Activated CD8-positive, alpha-beta memory T cell treated with anti-CD3 and anti-CD28 coated beads, Interleukin-2, amount 10 ng/mL, durations not matched to agents 7 days and 5 days (primary cell): Measurements from ENCODE around the gene PIP4K2B. TPM values are rescaled to one million over a fixed set of nuclear protein-coding genes. Genes with fewer than 3 reads are reported as not detected.
"Not testable (repeated sequence)": the region's sequence is repeated elsewhere in the genome, so short reads cannot be mapped to it uniquely, and the experiment has no call there.

Experiments
- ATAC-seq: fragments of 150-1000 bp; cut with Tn5 transposase; one replicate; pipeline ENCODE4 v1.10.0; 2021; ENCODE audit warnings: moderate library complexity
- CTCF ChIA-PET: fragments of 350-600 bp; sonication (Branson Sonifier 250); formaldehyde crosslinking; loops from one replicate; lab custom pipeline; 2021; ENCODE audit warnings: antibody characterized with exemption; lab: Charles Lee
- DNase-seq: peaks from one replicate; pipeline ENCODE4 v3.0.0-alpha.2; 2020
- H3K27ac Mint-ChIP-seq: one replicate; pipeline ENCODE4 v1.8.0; 2021; ENCODE audit warnings: mild to moderate bottlenecking, mixed read lengths
- H3K27me3 Mint-ChIP-seq: one replicate; pipeline ENCODE4 v1.8.0; 2021; ENCODE audit warnings: mixed read lengths
- H3K36me3 Mint-ChIP-seq: one replicate; pipeline ENCODE4 v1.8.0; 2021; ENCODE audit warnings: mild to moderate bottlenecking, mixed read lengths
- H3K4me1 Mint-ChIP-seq: one replicate; pipeline ENCODE4 v1.8.0; 2021; ENCODE audit warnings: mixed read lengths
- H3K4me3 Mint-ChIP-seq: one replicate; pipeline ENCODE4 v1.8.0; 2021; ENCODE audit warnings: mild to moderate bottlenecking, moderate library complexity, mixed read lengths
- H3K9me3 Mint-ChIP-seq: one replicate; pipeline ENCODE4 v1.8.0; 2022; ENCODE audit warnings: low read depth, mixed read lengths
- total RNA-seq, 2 experiments: library from RNA; stranded (reverse); gene quantifications; one replicate each; pipeline ENCODE4 v1.2.3, GENCODE V29; 2021

The PIP4K2B gene
- total RNA-seq, 2 experiments from 2014 or later = 37.6 TPM

DNA sequence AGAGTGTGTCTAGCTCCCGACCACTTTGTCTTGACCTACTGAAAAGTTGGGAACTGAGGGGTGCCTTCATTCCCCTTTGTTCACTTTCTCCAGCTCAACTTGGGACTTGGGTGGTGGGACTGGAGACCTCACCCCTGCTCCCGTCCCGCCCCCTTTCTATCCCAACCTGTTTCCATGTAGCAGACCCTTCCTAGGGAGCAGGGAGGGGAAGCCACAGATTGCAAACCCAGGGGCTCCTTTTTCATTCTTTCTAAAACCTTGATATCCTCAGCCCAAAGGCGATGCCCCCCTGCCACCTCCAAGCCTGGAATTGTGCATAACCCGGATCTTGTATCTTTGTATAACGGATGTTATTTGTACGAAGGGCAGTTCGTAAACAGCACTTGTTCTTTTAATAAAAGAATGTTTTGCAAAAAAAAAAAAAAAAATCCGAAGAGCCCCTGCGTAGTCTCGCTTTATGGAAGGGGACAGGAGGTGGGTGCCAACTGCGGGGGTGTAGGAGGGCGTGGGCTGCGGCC lies 69.9 kb downstream of the PIP4K2B start:
- H3K36me3 Mint-ChIP-seq = peaks cover 11% of the 10 kb centered on the region
- H3K27me3 Mint-ChIP-seq = no peaks in the 10 kb centered on the region
- ATAC-seq (no peak), DNase-seq (no peak)
- H3K4me1 Mint-ChIP-seq = peaks cover 68% of the 10 kb centered on the region
- H3K4me3 Mint-ChIP-seq = peak overlapping the region; percentile 39
- CTCF ChIA-PET = interaction anchor here (0.9 to 3.3 kb wide), 11 partner anchors 8 to 172 kb away, joined by 3 to 44 read pairs (median 7); partner anchors contain the start of genes EPOP, MLLT6 and PSMB3
- no peaks in the 10 kb centered on the region for H3K9me3 Mint-ChIP-seq
- H3K27ac Mint-ChIP-seq = peak overlapping the region; percentile 95

DNA sequence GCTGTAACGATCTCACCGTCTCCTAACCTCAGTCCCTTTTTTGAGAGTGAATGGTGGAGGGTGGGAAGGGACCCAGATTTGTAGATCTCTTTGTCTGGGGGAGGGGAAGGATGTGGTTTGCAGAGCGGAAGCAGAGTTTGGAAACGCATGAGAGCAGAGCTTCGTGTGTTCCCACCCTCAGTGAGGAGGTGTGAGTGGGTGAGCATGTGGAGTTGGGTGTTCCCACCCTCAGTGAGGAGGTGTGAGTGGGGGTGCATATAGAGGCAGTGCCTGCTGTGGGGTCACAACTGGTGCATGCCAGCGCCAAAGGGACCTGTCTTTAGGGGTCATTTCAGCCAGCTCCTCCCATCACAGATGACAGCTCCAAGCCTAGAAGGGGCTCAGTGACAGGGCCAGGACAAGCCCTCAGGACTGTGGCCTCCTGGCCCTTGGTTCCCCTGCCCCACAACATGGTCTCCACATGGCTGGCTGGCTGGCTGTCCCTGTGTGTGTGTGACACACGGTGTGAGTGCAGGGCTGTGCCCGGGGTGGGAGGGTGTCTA lies 71.0 kb downstream of the PIP4K2B start:
- H3K27me3 Mint-ChIP-seq = no peaks in the 10 kb centered on the region
- H3K4me3 Mint-ChIP-seq = peak overlapping the region; percentile 58
- ATAC-seq (peak; percentile 20), DNase-seq (peak; percentile 88)
- CTCF ChIA-PET = interaction anchor here (0.8 to 3.3 kb wide), 19 partner anchors 9 to 425 kb away, joined by 3 to 44 read pairs (median 4); partner anchors contain the start of genes EPOP, MLLT6 and PSMB3
- H3K27ac Mint-ChIP-seq = peak overlapping the region; percentile 95
- no peaks in the 10 kb centered on the region for H3K9me3 Mint-ChIP-seq
- H3K4me1 Mint-ChIP-seq = peaks cover 61% of the 10 kb centered on the region
- peaks cover 15% of the 10 kb centered on the region for H3K36me3 Mint-ChIP-seq

DNA sequence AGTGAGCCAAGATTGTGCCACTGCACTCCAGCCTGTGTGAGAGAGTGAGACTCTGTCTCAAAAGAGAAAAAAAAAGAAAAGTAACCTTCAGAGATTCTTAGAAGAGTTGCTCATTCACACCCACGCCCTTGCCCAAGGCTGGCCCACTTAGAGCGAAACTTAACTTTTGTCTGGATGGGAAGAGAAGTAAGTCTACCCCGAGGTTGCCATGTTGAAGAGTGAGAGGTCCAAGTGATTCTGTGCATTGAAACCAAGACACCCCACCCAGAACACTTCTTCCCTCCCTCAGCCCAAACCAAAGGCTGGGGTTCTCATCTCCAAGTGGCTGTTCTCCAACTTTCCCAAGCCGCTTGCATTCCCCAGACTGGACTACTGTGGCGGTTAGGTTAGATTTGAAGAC lies 71.6 kb downstream of the PIP4K2B start:
- peak; percentile 87 for DNase-seq
- Mint-ChIP-seq H3K4me1 (peaks cover 56% of the 10 kb centered on the region), H3K4me3 (peak overlapping the region; percentile 58), H3K9me3 (no peaks in the 10 kb centered on the region), H3K36me3 (peaks cover 13% of the 10 kb centered on the region), H3K27me3 (no peaks in the 10 kb centered on the region), H3K27ac (peak overlapping the region; percentile 95)
- CTCF ChIA-PET = interaction anchor here (0.8 to 3.3 kb wide), 12 partner anchors 9 to 170 kb away, joined by 3 to 44 read pairs (median 7); partner anchors contain the start of genes EPOP, MLLT6 and PSMB3
- ATAC-seq = peak; percentile 28

DNA sequence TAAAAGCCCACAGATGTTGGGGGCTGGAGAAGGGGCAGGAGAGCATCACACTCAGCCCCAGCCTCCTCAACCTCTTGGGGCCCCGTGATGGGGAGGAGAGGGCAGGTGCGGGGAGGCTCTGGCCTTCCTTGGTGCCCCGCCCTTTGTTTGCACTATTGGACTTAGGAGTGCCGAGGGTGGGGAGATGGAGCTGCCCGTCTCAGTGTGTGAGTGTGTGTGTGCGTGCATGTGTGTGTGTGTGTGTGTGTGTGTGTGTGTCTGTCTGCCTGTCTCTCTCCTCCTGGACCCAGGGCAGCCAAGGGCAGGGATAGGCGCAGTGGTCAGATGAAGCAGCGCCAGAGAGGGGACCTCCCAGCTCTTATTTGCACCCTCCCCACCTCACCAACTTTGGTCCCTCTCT lies 73.2 kb downstream of the PIP4K2B start:
- not testable (repeated sequence) for ATAC-seq, H3K27me3 Mint-ChIP-seq, H3K4me3 Mint-ChIP-seq, H3K9me3 Mint-ChIP-seq, DNase-seq
- H3K4me1 Mint-ChIP-seq = peaks cover 43% of the 10 kb centered on the region
- CTCF ChIA-PET = interaction anchor here (0.8 kb wide), 2 partner anchors 9 kb away, joined by 3 read pairs; no protein-coding TSS in a partner anchor
- peaks cover 16% of the 10 kb centered on the region for H3K36me3 Mint-ChIP-seq
- peak overlapping the region; percentile 73 for H3K27ac Mint-ChIP-seq

DNA sequence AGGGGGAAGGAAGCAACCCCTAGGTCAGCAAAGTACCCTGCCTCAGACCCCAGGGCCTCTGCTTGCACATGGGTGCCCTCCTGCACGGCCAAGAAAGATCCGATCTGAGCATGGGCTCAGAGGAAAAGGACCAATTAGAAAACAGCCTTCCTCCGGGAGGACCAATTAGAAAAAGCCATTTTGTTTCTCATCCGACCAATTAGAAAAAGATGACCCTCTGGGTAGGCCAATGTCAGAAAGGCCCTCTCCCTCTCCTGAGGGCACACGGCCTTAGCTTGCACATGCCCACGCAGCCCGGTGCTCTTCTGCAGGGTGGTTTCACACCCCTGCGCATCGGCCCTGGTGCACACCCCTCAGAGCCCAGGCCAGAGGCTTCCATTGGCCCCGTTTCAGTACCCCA lies 74.3 kb downstream of the PIP4K2B start:
- no peak for DNase-seq
- Mint-ChIP-seq H3K27me3 (no peaks in the 10 kb centered on the region), H3K4me1 (peaks cover 37% of the 10 kb centered on the region), H3K9me3 (no peaks in the 10 kb centered on the region), H3K27ac (peak overlapping the region; percentile 56), H3K4me3 (no peak overlapping the region), H3K36me3 (peaks cover 22% of the 10 kb centered on the region)
- CTCF ChIA-PET = interaction anchor here (1.1 kb wide), 1 partner anchor 12 kb away, joined by 3 read pairs; no protein-coding TSS in a partner anchor
- ATAC-seq = no peak

DNA sequence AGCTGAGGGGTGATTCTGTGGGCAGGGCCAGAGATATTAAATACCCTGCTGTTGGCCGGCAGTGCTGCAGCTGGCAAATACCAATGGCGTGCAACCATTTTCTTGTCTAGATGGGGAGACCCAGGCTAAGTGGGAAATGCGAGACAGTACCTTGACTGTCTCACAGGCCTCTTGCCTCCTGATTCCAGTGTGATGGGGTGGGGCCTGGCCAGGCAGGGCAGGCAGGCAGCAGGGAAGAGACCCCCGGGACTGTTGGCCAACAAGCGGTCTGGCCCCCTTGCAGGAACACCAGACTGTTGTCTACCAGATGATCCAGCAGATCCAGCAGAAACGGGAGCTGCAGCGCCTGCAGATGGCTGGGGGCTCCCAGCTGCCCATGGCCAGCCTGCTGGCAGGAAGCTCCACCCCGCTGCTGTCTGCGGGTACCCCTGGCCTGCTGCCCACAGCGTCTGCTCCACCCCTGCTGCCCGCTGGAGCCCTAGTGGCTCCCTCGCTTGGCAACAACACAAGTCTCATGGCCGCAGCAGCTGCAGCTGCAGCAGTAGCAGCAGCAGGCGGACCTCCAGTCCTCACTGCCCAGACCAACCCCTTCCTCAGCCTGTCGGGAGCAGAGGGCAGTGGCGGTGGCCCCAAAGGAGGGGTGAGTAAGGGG lies 74.9 kb downstream of the PIP4K2B start:
- Mint-ChIP-seq H3K4me1 (peaks cover 34% of the 10 kb centered on the region), H3K27ac (no peak overlapping the region), H3K4me3 (no peak overlapping the region), H3K27me3 (no peaks in the 10 kb centered on the region), H3K36me3 (peaks cover 24% of the 10 kb centered on the region), H3K9me3 (no peaks in the 10 kb centered on the region)
- ATAC-seq = no peak
- no peak for DNase-seq
- CTCF ChIA-PET = interaction anchor here (1.1 to 2.5 kb wide), 2 partner anchors 10 to 13 kb away, joined by 3 to 13 read pairs; no protein-coding TSS in a partner anchor

DNA sequence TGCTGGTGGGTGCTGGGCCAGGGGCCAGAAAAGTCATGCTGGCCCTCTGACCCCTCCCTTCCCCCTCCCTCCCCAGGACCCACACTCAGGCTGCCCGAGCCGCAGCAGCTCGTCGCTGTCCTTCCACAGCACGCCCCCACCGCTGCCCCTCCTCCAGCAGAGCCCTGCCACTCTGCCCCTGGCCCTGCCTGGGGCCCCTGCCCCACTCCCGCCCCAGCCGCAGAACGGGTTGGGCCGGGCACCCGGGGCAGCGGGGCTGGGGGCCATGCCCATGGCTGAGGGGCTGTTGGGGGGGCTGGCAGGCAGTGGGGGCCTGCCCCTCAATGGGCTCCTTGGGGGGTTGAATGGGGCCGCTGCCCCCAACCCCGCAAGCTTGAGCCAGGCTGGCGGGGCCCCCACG lies 77.6 kb downstream of the PIP4K2B start:
- ATAC-seq = no peak
- Mint-ChIP-seq H3K9me3 (no peaks in the 10 kb centered on the region), H3K4me3 (no peak overlapping the region), H3K4me1 (peaks cover 9% of the 10 kb centered on the region), H3K36me3 (peaks cover 33% of the 10 kb centered on the region), H3K27ac (no peak overlapping the region), H3K27me3 (no peaks in the 10 kb centered on the region)
- CTCF ChIA-PET = interaction anchor here (2.0 kb wide), 1 partner anchor 45 kb away, joined by 6 read pairs; no protein-coding TSS in a partner anchor
- no peak for DNase-seq

DNA sequence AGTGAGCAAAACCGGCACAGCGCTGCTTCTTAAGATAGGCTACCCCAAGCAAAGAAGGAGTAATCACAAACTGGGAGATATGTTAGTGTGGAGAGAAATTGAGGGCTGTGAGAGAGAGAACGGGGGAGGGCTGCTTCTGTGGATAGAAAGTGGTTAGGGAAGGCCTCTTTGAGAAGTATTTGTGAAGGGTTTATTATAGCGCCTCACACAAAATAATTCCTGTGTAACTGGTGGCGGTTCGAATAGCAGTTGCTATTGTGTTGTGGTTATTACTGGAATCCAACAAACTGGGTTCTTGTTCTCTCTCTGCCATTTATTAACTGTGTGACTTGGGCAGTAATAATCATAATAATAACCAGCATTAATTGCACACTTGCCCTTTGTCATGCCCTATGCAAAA lies 78.4 kb downstream of the PIP4K2B start:
- CTCF ChIA-PET = interaction anchor here (2.0 kb wide), 1 partner anchor 44 kb away, joined by 6 read pairs; no protein-coding TSS in a partner anchor
- H3K36me3 Mint-ChIP-seq = peaks cover 34% of the 10 kb centered on the region

DNA sequence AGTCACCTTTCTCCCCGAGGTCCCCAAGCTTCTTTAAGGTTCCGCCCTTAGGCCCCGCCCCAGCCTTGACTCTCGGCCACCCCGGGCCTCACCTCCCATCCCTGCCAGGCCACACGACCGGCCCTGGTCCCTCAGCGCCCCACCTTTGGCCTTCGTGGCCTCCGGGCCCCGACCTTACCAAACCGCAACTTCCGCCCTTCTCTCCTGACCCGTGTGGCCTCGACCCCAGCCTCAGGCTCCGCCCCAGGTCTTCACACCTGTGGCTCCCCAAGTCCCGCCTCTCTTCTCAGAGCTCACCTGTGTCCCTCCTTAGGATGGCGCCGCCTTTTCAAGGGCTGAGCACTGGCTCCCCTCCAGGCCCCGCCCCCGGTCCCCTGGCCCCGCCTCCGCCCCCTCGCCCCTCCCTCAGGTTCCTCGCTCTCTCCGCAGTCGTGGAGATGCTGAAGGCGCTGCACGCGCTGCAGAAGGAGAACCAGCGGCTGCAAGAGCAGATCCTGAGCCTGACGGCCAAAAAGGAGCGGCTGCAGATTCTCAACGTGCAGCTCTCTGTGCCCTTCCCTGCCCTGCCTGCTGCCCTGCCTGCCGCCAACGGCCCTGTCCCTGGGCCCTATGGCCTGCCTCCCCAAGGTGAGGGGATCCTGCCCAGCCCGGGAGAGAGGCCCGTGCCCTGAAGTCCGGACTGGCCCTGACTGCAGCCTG lies 79.3 kb downstream of the PIP4K2B start:
- H3K27ac Mint-ChIP-seq = no peak overlapping the region
- no peaks in the 10 kb centered on the region for H3K9me3 Mint-ChIP-seq
- no peak overlapping the region for H3K4me3 Mint-ChIP-seq
- H3K36me3 Mint-ChIP-seq = peaks cover 39% of the 10 kb centered on the region
- DNase-seq (no peak), ATAC-seq (no peak)
- H3K27me3 Mint-ChIP-seq = no peaks in the 10 kb centered on the region
- H3K4me1 Mint-ChIP-seq = peaks cover 9% of the 10 kb centered on the region
- CTCF ChIA-PET = no interaction called here

More for the DNA sequence above, 78.4 kb downstream of the PIP4K2B start:
- ATAC-seq (no peak), DNase-seq (no peak)
- no peak overlapping the region for H3K27ac Mint-ChIP-seq
- H3K4me1 Mint-ChIP-seq = peaks cover 5% of the 10 kb centered on the region
- no peak overlapping the region for H3K4me3 Mint-ChIP-seq
- H3K9me3 Mint-ChIP-seq = no peaks in the 10 kb centered on the region
- no peaks in the 10 kb centered on the region for H3K27me3 Mint-ChIP-seq

DNA sequence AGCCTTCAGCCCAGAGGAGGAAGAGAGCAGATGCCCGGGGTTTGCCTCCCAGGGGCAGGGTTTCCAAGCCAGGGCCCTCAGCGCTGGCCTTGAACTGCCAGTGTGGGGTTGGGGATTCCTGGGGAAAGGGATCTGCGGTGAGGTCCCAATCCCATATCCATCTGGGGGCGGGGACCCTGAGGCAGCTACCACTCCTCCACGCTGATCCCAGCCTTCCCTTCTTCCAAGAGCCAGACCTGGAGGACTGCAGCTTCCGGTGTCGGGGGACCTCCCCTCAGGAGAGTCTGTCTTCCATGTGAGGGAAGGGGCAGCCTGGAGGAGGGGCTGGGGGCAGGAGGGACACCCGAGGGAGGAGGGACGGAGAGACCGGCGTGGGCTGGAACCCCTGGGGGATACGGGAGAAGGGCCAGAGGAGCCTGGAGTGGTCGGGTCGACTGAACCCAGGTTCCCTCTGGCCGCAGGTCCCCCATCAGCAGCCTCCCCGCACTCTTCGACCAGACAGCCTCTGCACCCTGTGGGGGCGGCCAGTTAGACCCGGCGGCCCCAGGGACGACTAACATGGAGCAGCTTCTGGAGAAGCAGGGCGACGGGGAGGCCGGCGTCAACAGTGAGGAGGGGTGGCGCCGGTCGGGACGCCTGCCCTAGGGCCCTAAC lies 79.9 kb downstream of the PIP4K2B start:
- no peak overlapping the region for H3K4me3 Mint-ChIP-seq

DNA sequence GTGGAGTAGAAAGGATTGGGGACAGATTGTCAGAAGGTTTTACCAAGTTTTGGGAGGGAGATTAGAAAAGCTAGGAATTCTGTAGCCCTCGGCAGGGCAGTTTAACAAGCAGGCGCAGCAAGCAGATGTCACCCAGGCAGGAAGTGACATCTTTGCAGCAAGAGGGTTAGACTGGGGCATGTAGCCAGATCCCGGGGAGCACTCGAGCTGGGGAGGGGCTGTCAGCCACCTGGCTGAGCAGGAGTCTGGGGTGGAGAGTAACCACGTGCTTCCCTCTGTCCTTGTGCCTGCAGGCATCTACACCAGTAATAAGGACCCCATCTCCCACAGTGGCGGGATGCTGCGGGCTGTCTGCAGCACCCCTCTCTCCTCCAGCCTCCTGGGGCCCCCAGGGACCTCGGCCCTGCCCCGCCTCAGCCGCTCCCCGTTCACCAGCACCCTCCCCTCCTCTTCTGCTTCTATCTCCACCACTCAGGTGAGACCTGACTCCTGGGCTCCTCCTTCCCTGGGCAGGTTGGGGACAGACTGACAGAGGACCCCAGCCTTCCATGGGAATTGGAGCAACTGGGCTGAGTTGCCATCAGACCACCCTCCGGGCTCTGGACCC lies 82.1 kb downstream of the PIP4K2B start:
- peaks cover 46% of the 10 kb centered on the region for H3K36me3 Mint-ChIP-seq

More for the DNA sequence above, 79.9 kb downstream of the PIP4K2B start:
- DNase-seq = no peak
- Mint-ChIP-seq H3K4me1 (peaks cover 13% of the 10 kb centered on the region), H3K27ac (no peak overlapping the region), H3K27me3 (no peaks in the 10 kb centered on the region), H3K36me3 (peaks cover 42% of the 10 kb centered on the region), H3K9me3 (no peaks in the 10 kb centered on the region)
- CTCF ChIA-PET = interaction anchor here (1.0 to 2.0 kb wide), 3 partner anchors 9 to 15 kb away, joined by 3 to 10 read pairs (median 4); partner anchors contain the start of gene CISD3
- no peak for ATAC-seq

DNA sequence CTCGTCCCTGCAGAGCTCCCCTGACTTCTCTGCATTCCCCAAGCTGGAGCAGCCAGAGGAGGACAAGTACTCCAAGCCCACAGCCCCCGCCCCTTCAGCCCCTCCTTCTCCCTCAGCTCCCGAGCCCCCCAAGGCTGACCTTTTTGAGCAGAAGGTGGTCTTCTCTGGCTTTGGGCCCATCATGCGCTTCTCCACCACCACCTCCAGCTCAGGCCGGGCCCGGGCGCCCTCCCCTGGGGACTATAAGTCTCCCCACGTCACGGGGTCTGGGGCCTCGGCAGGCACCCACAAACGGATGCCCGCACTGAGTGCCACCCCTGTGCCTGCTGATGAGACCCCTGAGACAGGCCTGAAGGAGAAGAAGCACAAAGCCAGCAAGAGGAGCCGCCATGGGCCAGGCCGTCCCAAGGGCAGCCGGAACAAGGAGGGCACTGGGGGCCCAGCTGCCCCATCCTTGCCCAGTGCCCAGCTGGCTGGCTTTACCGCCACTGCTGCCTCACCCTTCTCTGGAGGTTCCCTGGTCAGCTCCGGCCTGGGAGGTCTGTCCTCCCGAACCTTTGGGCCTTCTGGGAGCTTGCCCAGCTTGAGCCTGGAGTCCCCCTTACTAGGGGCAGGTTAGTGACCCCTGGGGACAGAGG lies 82.9 kb downstream of the PIP4K2B start:
- Mint-ChIP-seq H3K4me1 (peaks cover 24% of the 10 kb centered on the region), H3K9me3 (no peaks in the 10 kb centered on the region), H3K4me3 (no peak overlapping the region), H3K27ac (no peak overlapping the region), H3K27me3 (no peaks in the 10 kb centered on the region), H3K36me3 (peaks cover 45% of the 10 kb centered on the region)
- CTCF ChIA-PET = interaction anchor here (0.7 to 4.0 kb wide), 3 partner anchors 10 to 157 kb away, joined by 3 to 17 read pairs (median 3); no protein-coding TSS in a partner anchor
- ATAC-seq (no peak), DNase-seq (no peak)

More for the DNA sequence above, 82.1 kb downstream of the PIP4K2B start:
- DNase-seq (no peak), ATAC-seq (no peak)
- peaks cover 17% of the 10 kb centered on the region for H3K4me1 Mint-ChIP-seq
- no peaks in the 10 kb centered on the region for H3K27me3 Mint-ChIP-seq
- CTCF ChIA-PET = interaction anchor here (0.7 to 4.0 kb wide), 3 partner anchors 9 to 17 kb away, joined by 3 to 17 read pairs (median 10); no protein-coding TSS in a partner anchor
- no peak overlapping the region for H3K4me3 Mint-ChIP-seq
- H3K27ac Mint-ChIP-seq = no peak overlapping the region
- H3K9me3 Mint-ChIP-seq = no peaks in the 10 kb centered on the region
